NT2/D1 (cell line): Measurements from ENCODE around the gene EPX.

Experiments used
- SUZ12 ChIP-seq: IDR thresholded peaks from 2 replicates; pipeline ENCODE4 v1.6.1; 2011; ENCODE audit not compliant: insufficient read length, insufficient read depth; ENCODE audit errors: extremely low read depth
- ZNF274 ChIP-seq: IDR thresholded peaks from 2 replicates; pipeline ENCODE4 v1.6.1; 2011; ENCODE audit warnings: mild to moderate bottlenecking, low read depth, low read length

DNA sequence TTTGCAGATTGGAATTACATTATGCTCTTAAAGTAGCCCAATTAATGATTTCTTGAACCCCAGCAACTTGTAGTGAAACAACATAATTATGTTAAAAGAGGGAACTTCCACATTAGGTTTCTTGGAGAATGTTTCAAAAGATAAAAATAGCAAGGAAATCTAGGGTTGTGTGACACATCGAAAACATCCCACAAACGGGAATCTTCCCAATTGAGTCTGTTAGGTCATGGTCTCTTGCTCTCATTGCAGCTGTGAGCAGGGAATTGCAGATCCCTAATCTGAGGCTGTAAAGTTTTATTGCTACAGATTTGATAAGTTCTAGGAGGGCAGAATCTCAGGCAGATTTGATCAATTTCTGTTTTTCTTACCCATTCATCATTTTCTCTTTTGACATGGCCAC, 39.1 kb downstream of the EPX start:
- TF ChIP-seq ZNF274 = no peak
- TF ChIP-seq SUZ12 = no peak
